Chondrocyte (in vitro differentiated cells): Measurements from ENCODE around the gene FGF22. TPM values are rescaled to one million over a fixed set of nuclear protein-coding genes. Genes with fewer than 3 reads are reported as not detected.

Experiments
- DNase-seq: peaks from one replicate; pipeline ENCODE4 v3.0.0; 2021; ENCODE audit warnings: mixed read lengths, low spot score
- H3K27ac Mint-ChIP-seq: one replicate; pipeline ENCODE4 v1.8.0; 2021; ENCODE audit warnings: mild to moderate bottlenecking, moderate library complexity, mixed read lengths; ENCODE audit not compliant: unreplicated experiment
- H3K27me3 Mint-ChIP-seq: 2 replicates; pipeline ENCODE4 v1.8.0; 2021; ENCODE audit warnings: low read depth, mixed read lengths
- H3K36me3 Mint-ChIP-seq: 2 replicates; pipeline ENCODE4 v1.8.0; 2021; ENCODE audit warnings: low read depth, mixed read lengths
- H3K4me1 Mint-ChIP-seq: 2 replicates; pipeline ENCODE4 v1.8.0; 2021; ENCODE audit warnings: low read depth, mild to moderate bottlenecking, mixed read lengths
- H3K4me3 Mint-ChIP-seq: one replicate; pipeline ENCODE4 v1.8.0; 2021; ENCODE audit warnings: mild to moderate bottlenecking, moderate library complexity, mixed read lengths; ENCODE audit not compliant: unreplicated experiment
- H3K9me3 Mint-ChIP-seq: 2 replicates; pipeline ENCODE4 v1.8.0; 2021; ENCODE audit warnings: low read depth, mixed read lengths
- total RNA-seq: library from RNA; stranded (reverse); gene quantifications from 3 replicates; pipeline ENCODE4 v1.2.1, GENCODE V29; 2021
- TF ChIP-seq, protein P1 (sequence below): fragments of 200-600 bp; sonication (generic); IDR thresholded peaks from 2 replicates; pipeline ENCODE4 v1.5.0; 2021; ENCODE audit warnings: antibody characterized with exemption, mild to moderate bottlenecking, moderate library complexity

Gene FGF22
- total RNA-seq, 1 donor from 2014 or later: not detected

DNA sequence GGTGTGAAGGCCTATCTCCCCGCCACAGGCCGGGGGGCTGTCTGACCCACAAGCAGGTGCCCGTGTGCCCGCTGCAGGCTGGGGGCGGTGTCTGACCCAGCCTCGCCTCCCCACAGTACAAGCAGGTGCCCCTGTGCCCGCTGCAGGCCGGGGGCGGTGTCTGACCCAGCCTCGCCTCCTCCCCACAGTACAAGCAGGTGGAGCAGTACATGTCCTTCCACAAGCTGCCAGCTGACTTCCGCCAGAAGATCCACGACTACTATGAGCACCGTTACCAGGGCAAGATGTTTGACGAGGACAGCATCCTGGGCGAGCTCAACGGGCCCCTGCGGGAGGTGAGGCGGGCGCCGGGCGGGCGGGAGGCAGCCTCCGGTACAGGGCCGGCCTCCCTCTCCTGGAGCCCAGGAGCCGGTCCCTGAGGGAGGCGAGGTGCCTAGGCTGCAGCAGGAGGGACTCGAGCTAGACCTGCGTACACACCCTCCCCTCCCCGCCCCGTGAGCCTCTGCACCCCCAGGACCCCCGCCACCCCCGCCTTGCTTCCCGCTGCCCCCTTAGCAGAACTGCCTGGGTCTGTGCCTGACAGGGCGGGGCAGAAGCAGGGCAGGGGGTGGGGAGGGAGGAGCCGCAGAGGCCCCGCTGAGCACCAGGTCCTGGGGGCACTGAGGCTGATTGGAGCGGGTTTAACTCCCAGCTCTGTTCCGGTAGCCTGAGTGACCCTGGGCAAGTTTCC lies 29.4 kb upstream of the FGF22 start:
- TF ChIP-seq, protein P1, sequence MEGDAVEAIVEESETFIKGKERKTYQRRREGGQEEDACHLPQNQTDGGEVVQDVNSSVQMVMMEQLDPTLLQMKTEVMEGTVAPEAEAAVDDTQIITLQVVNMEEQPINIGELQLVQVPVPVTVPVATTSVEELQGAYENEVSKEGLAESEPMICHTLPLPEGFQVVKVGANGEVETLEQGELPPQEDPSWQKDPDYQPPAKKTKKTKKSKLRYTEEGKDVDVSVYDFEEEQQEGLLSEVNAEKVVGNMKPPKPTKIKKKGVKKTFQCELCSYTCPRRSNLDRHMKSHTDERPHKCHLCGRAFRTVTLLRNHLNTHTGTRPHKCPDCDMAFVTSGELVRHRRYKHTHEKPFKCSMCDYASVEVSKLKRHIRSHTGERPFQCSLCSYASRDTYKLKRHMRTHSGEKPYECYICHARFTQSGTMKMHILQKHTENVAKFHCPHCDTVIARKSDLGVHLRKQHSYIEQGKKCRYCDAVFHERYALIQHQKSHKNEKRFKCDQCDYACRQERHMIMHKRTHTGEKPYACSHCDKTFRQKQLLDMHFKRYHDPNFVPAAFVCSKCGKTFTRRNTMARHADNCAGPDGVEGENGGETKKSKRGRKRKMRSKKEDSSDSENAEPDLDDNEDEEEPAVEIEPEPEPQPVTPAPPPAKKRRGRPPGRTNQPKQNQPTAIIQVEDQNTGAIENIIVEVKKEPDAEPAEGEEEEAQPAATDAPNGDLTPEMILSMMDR: no peak
- Mint-ChIP-seq H3K4me1 (peaks cover 18% of the 10 kb centered on the region), H3K27ac (peak overlapping the region; percentile 89), H3K9me3 (no peaks in the 10 kb centered on the region), H3K4me3 (no peak overlapping the region), H3K36me3 (peaks cover 10% of the 10 kb centered on the region), H3K27me3 (no peaks in the 10 kb centered on the region)
- no peak for DNase-seq

DNA sequence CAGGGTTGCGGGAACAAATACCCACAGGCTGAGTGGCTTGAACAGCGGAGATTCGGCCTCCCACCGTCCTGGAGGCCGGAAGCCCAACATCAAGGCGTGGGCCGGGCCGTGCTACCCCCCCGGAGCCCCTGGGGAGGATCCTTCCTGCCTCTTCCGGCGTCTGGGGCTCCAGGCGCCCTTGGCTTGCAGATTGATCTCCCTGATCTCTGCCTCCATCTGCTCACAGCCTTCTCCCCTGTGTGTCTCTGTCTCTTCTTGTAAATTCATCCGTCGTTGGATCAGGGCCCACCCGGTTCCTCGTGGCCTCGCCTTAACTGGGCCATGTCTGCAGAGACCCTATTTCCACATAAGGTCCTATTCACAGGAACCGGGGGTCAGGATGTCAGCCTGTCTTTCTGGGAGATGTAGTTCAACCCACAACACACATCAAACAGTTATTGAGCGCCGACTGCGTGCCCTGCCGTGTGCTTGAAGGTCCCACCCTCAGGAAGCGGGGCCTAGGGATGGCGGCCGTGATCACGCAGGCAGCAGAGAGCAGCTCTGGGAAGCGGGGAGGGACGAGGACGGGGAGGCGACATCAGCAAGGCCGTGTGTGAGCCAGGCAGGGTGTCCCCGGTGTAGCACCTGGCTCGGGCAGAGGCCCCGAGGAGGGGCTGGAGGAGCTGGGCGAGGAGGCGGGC lies 28.7 kb upstream of the FGF22 start:
- H3K27ac Mint-ChIP-seq: peak overlapping the region; percentile 89
- no peaks in the 10 kb centered on the region for H3K9me3 Mint-ChIP-seq
- peaks cover 13% of the 10 kb centered on the region for H3K36me3 Mint-ChIP-seq
- H3K4me3 Mint-ChIP-seq: peak overlapping the region; percentile 47
- DNase-seq: no peak
- H3K27me3 Mint-ChIP-seq: no peaks in the 10 kb centered on the region
- H3K4me1 Mint-ChIP-seq: peaks cover 18% of the 10 kb centered on the region
- TF ChIP-seq, protein P1: no peak

- H3K4me1 Mint-ChIP-seq: peaks cover 18% of the 10 kb centered on the region
- no peak overlapping the region for H3K4me3 Mint-ChIP-seq
- H3K9me3 Mint-ChIP-seq: no peaks in the 10 kb centered on the region
- H3K27ac Mint-ChIP-seq: peak overlapping the region; percentile 89
- no peaks in the 10 kb centered on the region for H3K27me3 Mint-ChIP-seq
- TF ChIP-seq, protein P1: no peak
- no peak for DNase-seq
- peaks cover 13% of the 10 kb centered on the region for H3K36me3 Mint-ChIP-seq
These were observed 28.2 kb upstream of the FGF22 start for GRCh38 chr19:611481-611868.

- Mint-ChIP-seq H3K4me3 (no peak overlapping the region), H3K27me3 (no peaks in the 10 kb centered on the region), H3K9me3 (no peaks in the 10 kb centered on the region), H3K36me3 (peaks cover 13% of the 10 kb centered on the region), H3K27ac (no peak overlapping the region), H3K4me1 (peaks cover 18% of the 10 kb centered on the region)
- no peak for DNase-seq
- TF ChIP-seq, protein P1: no peak
These were observed 26.7 kb upstream of the FGF22 start for GRCh38 chr19:612941-613340.

- TF ChIP-seq, protein P1: no peak
- peaks cover 18% of the 10 kb centered on the region for H3K4me1 Mint-ChIP-seq
- no peak overlapping the region for H3K27ac Mint-ChIP-seq
- no peak overlapping the region for H3K4me3 Mint-ChIP-seq
- no peaks in the 10 kb centered on the region for H3K27me3 Mint-ChIP-seq
- H3K9me3 Mint-ChIP-seq: no peaks in the 10 kb centered on the region
- no peak for DNase-seq
- peaks cover 17% of the 10 kb centered on the region for H3K36me3 Mint-ChIP-seq
These were observed 25.7 kb upstream of the FGF22 start for GRCh38 chr19:613732-614567.
